Chondrocyte (in vitro differentiated cells): Measurements from ENCODE around the gene FAXDC2. TPM values are rescaled to one million over a fixed set of nuclear protein-coding genes. Genes with fewer than 3 reads are reported as not detected.
A peak's percentile ranks its signal among the peaks of the same experiment; 100 is the strongest.

Source experiments
- DNase-seq: peaks from one replicate; pipeline ENCODE4 v3.0.0; 2021; ENCODE audit warnings: mixed read lengths, low spot score
- H3K27ac Mint-ChIP-seq: one replicate; pipeline ENCODE4 v1.8.0; 2021; ENCODE audit warnings: mild to moderate bottlenecking, moderate library complexity, mixed read lengths; ENCODE audit not compliant: unreplicated experiment
- H3K27me3 Mint-ChIP-seq: 2 replicates; pipeline ENCODE4 v1.8.0; 2021; ENCODE audit warnings: low read depth, mixed read lengths
- H3K36me3 Mint-ChIP-seq: 2 replicates; pipeline ENCODE4 v1.8.0; 2021; ENCODE audit warnings: low read depth, mixed read lengths
- H3K4me1 Mint-ChIP-seq: 2 replicates; pipeline ENCODE4 v1.8.0; 2021; ENCODE audit warnings: low read depth, mild to moderate bottlenecking, mixed read lengths
- H3K4me3 Mint-ChIP-seq: one replicate; pipeline ENCODE4 v1.8.0; 2021; ENCODE audit warnings: mild to moderate bottlenecking, moderate library complexity, mixed read lengths; ENCODE audit not compliant: unreplicated experiment
- H3K9me3 Mint-ChIP-seq: 2 replicates; pipeline ENCODE4 v1.8.0; 2021; ENCODE audit warnings: low read depth, mixed read lengths
- total RNA-seq: library from RNA; stranded (reverse); gene quantifications from 3 replicates; pipeline ENCODE4 v1.2.1, GENCODE V29; 2021
- TF ChIP-seq, protein P1 (sequence below): fragments of 200-600 bp; sonication (generic); IDR thresholded peaks from 2 replicates; pipeline ENCODE4 v1.5.0; 2021; ENCODE audit warnings: antibody characterized with exemption, mild to moderate bottlenecking, moderate library complexity

FAXDC2 gene
- total RNA-seq, 1 donor from 2014 or later, result 2.3 TPM

DNA sequence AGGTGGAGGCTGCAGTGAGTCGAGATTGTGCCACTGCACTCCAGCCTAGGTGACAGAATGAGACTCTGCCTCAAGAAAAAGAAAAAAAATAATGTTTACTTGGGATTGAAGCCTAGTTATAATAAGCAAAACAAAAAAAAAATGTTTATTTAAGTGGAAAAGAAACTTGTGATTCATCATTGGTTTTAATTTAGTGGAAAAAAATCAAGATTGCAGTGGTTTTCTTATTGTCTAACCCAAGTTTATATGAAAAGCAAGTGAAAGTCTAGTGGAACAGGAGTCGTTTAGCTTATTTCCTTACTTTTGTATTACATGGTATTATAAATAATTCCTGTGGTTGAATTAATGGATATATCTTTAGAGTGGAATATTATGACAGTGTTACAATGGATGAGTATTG is 16.4 kb upstream of the FAXDC2 start:
- DNase-seq, result no peak
- TF ChIP-seq, protein P1, sequence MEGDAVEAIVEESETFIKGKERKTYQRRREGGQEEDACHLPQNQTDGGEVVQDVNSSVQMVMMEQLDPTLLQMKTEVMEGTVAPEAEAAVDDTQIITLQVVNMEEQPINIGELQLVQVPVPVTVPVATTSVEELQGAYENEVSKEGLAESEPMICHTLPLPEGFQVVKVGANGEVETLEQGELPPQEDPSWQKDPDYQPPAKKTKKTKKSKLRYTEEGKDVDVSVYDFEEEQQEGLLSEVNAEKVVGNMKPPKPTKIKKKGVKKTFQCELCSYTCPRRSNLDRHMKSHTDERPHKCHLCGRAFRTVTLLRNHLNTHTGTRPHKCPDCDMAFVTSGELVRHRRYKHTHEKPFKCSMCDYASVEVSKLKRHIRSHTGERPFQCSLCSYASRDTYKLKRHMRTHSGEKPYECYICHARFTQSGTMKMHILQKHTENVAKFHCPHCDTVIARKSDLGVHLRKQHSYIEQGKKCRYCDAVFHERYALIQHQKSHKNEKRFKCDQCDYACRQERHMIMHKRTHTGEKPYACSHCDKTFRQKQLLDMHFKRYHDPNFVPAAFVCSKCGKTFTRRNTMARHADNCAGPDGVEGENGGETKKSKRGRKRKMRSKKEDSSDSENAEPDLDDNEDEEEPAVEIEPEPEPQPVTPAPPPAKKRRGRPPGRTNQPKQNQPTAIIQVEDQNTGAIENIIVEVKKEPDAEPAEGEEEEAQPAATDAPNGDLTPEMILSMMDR, result no peak
- H3K9me3 Mint-ChIP-seq, result no peaks in the 10 kb centered on the region
- no peaks in the 10 kb centered on the region for H3K27me3 Mint-ChIP-seq
- peaks cover 25% of the 10 kb centered on the region for H3K4me1 Mint-ChIP-seq
- peaks cover 19% of the 10 kb centered on the region for H3K36me3 Mint-ChIP-seq
- peak overlapping the region; percentile 14 for H3K27ac Mint-ChIP-seq
- no peak overlapping the region for H3K4me3 Mint-ChIP-seq

DNA sequence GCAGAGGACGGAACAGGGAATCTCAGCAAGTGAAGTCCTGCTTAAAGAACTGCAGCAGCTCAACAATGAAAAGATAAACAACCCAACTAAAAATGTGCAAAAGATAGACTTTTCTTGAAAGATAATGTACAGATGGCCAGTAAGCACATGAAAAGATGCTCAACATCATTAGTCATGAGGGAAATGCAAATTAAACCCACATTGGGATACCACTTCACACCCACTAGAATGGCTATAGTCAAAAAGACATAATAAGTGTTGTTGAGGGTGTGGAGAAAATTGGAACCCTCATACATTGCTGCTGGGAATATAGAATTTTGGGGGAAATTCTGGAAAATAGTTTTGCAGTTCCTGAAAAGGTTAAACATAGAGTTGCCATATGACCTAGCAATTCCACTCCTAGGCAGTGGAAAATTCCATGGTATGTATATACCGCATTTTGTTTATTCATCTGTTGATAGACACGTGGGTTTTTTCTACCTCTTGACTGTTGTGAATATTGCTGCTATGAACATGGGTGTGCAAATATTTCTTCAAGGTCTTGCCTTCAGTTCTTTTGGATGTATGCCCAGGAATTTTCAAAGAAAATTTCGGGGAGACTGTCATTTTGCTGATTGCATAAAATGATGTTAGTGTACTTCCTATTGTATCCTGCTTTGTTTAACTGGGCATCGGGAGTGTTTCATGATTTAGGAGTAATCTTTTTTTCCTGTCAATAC is 15.2 kb upstream of the FAXDC2 start:
- H3K27ac Mint-ChIP-seq, result no peak overlapping the region
- H3K36me3 Mint-ChIP-seq, result peaks cover 16% of the 10 kb centered on the region
- peaks cover 33% of the 10 kb centered on the region for H3K4me1 Mint-ChIP-seq
- no peak for DNase-seq
- no peaks in the 10 kb centered on the region for H3K27me3 Mint-ChIP-seq
- TF ChIP-seq, protein P1, result no peak
- H3K9me3 Mint-ChIP-seq, result no peaks in the 10 kb centered on the region
- no peak overlapping the region for H3K4me3 Mint-ChIP-seq

DNA sequence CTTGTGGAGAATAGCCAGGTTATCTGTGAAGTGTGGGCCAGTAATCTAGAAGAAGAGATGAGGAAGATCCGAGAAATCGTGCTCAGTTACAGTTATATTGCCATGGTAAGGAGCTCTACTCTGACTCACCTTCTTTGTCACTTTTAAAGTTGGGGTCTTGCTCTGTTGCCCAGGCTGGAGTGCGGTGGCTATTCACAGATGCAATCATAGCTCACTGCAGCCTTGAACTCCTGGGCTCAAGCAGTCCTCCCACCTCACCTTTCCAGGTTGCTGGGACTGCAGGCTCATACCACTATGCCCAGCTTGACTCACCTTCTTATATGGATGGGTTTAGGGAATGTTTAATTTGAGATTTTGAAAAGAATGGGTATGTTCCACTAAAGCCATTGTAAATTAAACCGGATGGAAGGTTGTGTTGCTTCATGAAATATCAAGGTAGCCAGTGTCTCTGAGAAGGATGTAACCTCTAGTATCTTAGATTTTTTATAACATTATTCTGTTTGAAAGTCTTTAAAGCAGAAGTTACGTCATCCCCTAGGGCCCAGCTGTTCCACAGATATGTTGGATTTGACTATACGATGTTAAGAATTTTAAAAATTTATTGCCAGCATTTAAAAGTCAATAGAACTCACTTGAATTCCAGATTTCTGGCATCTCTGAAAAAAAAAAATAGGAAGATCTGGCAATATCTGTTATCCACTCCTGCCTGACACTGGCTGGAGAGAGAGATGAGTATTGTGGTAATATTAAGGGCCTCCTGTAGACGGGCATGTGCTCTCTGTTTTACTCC is 13.1 kb upstream of the FAXDC2 start:
- no peak overlapping the region for H3K27ac Mint-ChIP-seq
- peaks cover 13% of the 10 kb centered on the region for H3K36me3 Mint-ChIP-seq

DNA sequence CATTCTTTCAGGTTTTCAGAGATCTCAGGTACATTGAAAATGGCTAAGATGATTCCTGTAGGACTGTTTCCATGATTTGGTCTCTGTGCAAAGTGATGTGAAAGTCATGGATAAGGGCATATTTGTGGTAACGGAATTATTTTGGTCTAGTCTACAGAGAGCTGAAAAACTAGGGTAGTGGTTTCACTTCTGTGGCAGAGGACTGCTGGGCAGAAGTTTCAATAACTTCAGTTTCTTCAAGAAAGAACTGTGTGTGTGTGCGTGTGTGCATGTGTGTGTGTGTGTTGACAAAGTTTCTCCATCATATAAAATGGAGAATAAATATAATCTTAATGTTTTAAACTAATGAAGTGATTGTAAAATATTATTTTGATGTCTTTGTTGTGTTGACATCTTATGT is 12.4 kb upstream of the FAXDC2 start:
- TF ChIP-seq, protein P1, result no peak
- no peaks in the 10 kb centered on the region for H3K27me3 Mint-ChIP-seq
- no peak overlapping the region for H3K4me3 Mint-ChIP-seq
- peaks cover 13% of the 10 kb centered on the region for H3K36me3 Mint-ChIP-seq
- peak overlapping the region; percentile 10 for H3K27ac Mint-ChIP-seq
- H3K4me1 Mint-ChIP-seq, result peaks cover 51% of the 10 kb centered on the region
- H3K9me3 Mint-ChIP-seq, result no peaks in the 10 kb centered on the region
- DNase-seq, result no peak

More for the DNA sequence above, 13.1 kb upstream of the FAXDC2 start:
- Mint-ChIP-seq H3K27me3 (no peaks in the 10 kb centered on the region), H3K4me3 (no peak overlapping the region), H3K4me1 (peaks cover 51% of the 10 kb centered on the region), H3K9me3 (no peaks in the 10 kb centered on the region)
- no peak for DNase-seq
- TF ChIP-seq, protein P1, result no peak

DNA sequence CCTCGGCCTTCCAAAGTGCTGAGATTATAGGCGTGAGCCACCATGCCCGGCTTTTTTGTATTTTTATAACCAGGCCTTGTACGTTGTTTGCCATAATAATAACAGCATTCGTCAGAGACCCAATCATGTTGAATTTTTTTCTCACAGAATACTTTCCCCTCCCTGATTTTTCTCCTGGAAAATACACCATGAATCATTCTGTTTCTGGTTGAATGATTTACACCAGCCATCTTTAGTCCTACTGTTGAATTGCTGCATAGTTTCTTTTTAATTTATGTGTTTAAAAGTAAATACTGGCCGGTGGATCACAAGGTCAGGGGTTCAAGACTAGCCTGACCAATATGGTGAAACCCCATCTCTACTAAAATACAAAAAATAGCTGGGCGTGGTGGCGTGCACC is 11.5 kb upstream of the FAXDC2 start:
- TF ChIP-seq, protein P1, result no peak

More for the DNA sequence above, 11.5 kb upstream of the FAXDC2 start:
- Mint-ChIP-seq H3K27me3 (no peaks in the 10 kb centered on the region), H3K4me3 (no peak overlapping the region), H3K27ac (no peak overlapping the region), H3K4me1 (peaks cover 50% of the 10 kb centered on the region), H3K36me3 (peaks cover 10% of the 10 kb centered on the region), H3K9me3 (no peaks in the 10 kb centered on the region)
- no peak for DNase-seq
